Urinary bladder (tissue), 4 donors: Measurements from ENCODE around the gene PCDHA8. TPM values are rescaled to one million over a fixed set of nuclear protein-coding genes. Genes with fewer than 3 reads are reported as not detected.
"Not testable (repeated sequence)": the region's sequence is repeated elsewhere in the genome, so short reads cannot be mapped to it uniquely, and the experiment has no call there.

Experiments used
- DNase-seq: peaks from one replicate; pipeline ENCODE4 v3.0.0-alpha.2; 2015; ENCODE audit errors: extremely low spot score
- H3K27ac ChIP-seq: one replicate; pipeline ENCODE4 v1.5.1; 2013; ENCODE audit warnings: low read depth, mild to moderate bottlenecking, moderate library complexity
- H3K36me3 ChIP-seq: one replicate; pipeline ENCODE4 v1.6.1; 2013; ENCODE audit warnings: mild to moderate bottlenecking, moderate library complexity; ENCODE audit not compliant: insufficient read depth
- H3K4me1 ChIP-seq: one replicate; pipeline ENCODE4 v1.6.1; 2013; ENCODE audit warnings: mild to moderate bottlenecking, moderate library complexity; ENCODE audit not compliant: insufficient read depth
- H3K4me3 ChIP-seq: one replicate; pipeline ENCODE4 v1.5.1; 2013; ENCODE audit warnings: low read depth, low read length
- whole genome bisulfite sequencing: extraction: QIAGEN DNeasy Blood & Tissue Kit; methylation state at CpG from one replicate; pipeline ENCODE4 v1.1.7; 2013; 5-methylcytosine and 5-hydroxymethylcytosine counted together
- polyA plus RNA-seq: library from polyadenylated mRNA; stranded (reverse); fragments of 200-250 nt; gene quantifications from one replicate; pipeline ENCODE4 v1.2.3, GENCODE V29; 2013
- total RNA-seq: library from RNA; depleted of rRNA; stranded (reverse); fragments of >200 nt; gene quantifications from one replicate; pipeline ENCODE4 v1.2.3, GENCODE V29; 2014
- donor health status: healthy with polysubstance abuse.
- donor health status: healthy.

Gene PCDHA8
- 0.21 TPM for total RNA-seq
- 0.06 TPM for polyA plus RNA-seq

DNA sequence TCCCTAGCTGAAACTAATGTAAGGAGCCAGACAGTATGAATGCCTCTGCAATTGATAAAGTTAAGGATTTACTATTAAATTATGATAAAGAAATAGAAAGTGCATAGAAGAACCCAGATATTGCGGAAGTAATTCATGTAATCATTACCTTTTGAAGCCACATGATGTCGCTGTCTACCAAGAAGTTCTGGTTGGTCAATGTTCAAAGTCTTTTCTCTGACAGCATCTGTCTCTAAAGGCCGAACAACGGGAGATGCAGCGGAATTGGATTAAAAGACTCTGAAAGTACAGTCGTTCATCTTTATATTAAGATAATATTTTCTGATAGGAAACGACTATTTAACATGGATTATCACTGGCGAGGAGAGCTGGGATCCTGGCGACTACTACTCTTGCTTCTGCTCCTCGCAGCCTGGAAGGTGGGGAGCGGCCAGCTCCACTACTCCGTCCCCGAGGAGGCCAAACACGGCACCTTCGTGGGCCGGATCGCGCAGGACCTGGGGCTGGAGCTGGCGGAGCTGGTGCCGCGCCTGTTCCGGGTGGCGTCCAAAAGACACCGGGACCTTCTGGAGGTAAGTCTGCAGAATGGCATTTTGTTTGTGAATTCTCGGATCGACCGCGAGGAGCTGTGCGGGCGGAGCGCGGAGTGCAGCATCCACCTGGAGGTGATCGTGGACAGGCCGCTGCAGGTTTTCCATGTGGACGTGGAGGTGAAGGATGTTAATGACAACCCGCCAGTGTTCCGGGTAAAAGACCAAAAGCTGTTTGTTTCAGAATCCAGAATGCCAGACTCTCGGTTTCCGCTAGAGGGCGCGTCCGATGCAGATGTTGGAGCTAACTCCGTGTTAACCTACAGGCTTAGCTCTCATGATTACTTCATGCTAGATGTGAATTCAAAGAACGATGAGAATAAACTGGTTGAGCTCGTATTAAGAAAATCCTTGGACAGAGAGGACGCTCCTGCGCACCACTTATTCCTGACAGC is at the start of gene PCDHA8:
TSS of gene PCDHA8 (plus strand) at position 210 of the 985 bp plus-strand sequence. CDS start at position 345, 135 bp downstream.
- no peak for DNase-seq
- Histone ChIP-seq H3K4me3 (no peak within 1 kb of the TSS), H3K36me3 (no peaks in the 10 kb centered on the region), H3K4me1 (no peaks in the 10 kb centered on the region), H3K27ac (no peak within 1 kb of the TSS)
- WGBS, result 20% methylated on average over 47 of the region's 47 CpGs

DNA sequence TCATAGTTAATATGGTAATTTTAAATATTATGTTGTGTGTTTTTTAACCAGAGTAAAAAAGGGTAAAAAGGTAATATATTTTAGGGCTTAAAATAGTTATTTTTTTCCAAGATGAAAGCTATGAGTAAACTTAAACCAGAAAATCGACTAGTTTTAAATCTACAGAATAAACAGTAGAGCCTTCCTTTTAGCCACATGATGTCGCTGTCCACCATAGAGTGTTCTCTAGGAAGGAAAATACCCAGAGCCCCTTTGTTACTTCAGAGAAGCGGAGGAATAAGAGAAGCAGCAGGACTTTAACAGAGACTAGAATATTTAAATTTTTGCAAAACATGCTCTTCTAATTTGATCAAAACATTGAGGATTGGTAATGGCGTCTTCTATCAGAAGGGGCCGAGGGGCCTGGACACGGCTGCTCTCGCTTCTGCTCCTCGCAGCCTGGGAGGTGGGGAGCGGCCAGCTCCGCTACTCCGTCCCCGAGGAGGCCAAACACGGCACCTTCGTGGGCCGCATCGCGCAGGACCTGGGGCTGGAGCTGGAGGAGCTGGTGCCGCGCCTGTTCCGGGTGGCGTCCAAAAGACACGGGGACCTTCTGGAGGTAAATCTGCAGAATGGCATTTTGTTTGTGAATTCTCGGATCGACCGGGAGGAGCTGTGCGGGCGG is 46.3 kb upstream of the PCDHA8 start, which contains the start of gene PCDHA2:
TSS of gene PCDHA2 (plus strand) at position 258 of the 664 bp plus-strand sequence.
- Histone ChIP-seq H3K27ac (no peak within 1 kb of the TSS), H3K36me3 (no peaks in the 10 kb centered on the region), H3K4me3 (no peak within 1 kb of the TSS), H3K4me1 (no peaks in the 10 kb centered on the region)
- DNase-seq, result no peak
- 21% methylated on average over 27 of the region's 27 CpGs for WGBS

DNA sequence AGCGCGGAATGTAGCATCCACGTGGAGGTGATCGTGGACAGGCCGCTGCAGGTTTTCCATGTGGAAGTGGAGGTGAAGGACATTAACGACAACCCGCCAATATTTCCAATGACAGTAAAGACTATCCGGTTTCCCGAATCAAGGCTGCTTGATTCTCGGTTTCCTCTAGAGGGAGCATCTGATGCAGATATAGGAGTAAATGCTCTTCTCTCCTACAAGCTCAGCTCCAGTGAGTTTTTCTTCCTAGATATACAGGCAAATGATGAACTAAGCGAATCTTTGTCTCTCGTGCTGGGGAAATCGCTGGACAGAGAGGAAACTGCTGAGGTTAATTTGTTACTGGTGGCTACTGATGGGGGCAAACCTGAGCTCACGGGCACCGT is 45.7 kb upstream of the PCDHA8 start:
- H3K4me1 ChIP-seq, result no peaks in the 10 kb centered on the region
- H3K36me3 ChIP-seq, result no peaks in the 10 kb centered on the region
- no peak overlapping the region for H3K27ac ChIP-seq
- no peak for DNase-seq
- WGBS, result 21% methylated on average over 15 of the region's 15 CpGs
- no peak overlapping the region for H3K4me3 ChIP-seq

GRCh38 chr5:140796072-140796717 is 44.8 kb upstream of the PCDHA8 start:
- H3K27ac ChIP-seq, DNase-seq, H3K4me3 ChIP-seq, H3K36me3 ChIP-seq, H3K4me1 ChIP-seq: not testable (repeated sequence)
- WGBS, result 54% methylated on average over 72 of the region's 72 CpGs

GRCh38 chr5:140796718-140797095 is 44.3 kb upstream of the PCDHA8 start:
- WGBS, result 54% methylated on average over 39 of the region's 39 CpGs
- no peak overlapping the region for H3K4me3 ChIP-seq
- no peak for DNase-seq
- H3K36me3 ChIP-seq, result no peaks in the 10 kb centered on the region
- no peak overlapping the region for H3K27ac ChIP-seq
- H3K4me1 ChIP-seq, result no peaks in the 10 kb centered on the region

DNA sequence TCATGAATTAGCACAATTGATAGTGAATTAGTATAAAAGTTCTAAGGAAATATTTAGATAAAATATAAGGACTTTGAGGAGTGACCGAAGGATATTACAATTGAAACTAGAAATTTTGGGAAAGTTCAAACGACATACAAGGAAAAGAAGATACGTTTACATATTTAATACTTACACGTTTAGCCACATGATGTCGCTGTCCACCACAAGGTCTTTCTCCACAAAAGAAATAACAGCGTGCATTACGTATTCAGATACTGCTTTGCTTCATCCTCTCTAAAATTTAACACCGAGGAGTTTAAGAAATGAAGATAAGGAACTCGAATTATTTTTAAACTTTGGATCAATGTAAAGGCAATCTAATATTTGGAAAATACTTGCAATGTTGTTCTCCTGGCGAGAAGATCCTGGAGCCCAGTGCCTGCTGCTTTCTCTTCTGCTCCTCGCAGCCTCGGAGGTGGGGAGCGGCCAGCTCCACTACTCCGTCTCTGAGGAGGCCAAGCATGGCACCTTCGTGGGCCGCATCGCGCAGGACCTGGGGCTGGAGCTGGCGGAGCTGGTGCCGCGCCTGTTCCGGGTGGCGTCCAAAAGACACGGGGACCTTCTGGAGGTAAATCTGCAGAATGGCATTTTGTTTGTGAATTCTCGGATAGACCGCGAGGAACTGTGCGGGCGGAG is 40.0 kb upstream of the PCDHA8 start, which contains the start of gene PCDHA3:
TSS of gene PCDHA3 (plus strand) at position 242 of the 678 bp plus-strand sequence.
- Histone ChIP-seq H3K27ac (no peak within 1 kb of the TSS), H3K4me3 (no peak within 1 kb of the TSS), H3K36me3 (no peaks in the 10 kb centered on the region), H3K4me1 (no peaks in the 10 kb centered on the region)
- DNase-seq, result no peak
- 14% methylated on average over 29 of the region's 29 CpGs for WGBS

DNA sequence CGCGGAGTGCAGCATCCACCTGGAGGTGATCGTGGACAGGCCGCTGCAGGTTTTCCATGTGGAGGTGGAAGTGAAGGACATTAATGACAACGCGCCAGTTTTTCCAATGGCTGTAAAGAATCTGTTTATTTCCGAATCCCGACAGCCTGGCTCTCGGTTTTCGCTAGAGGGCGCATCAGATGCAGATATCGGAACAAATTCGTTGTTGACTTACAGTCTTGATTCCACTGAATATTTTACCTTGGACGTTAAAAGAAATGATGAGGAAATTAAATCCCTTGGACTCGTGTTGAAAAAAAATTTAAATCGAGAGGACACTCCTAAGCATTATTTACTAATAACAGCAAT is 39.5 kb upstream of the PCDHA8 start:
- no peaks in the 10 kb centered on the region for H3K4me1 ChIP-seq
- H3K27ac ChIP-seq, result no peak overlapping the region
- H3K36me3 ChIP-seq, result no peaks in the 10 kb centered on the region
- WGBS, result 13% methylated on average over 16 of the region's 16 CpGs
- no peak for DNase-seq
- H3K4me3 ChIP-seq, result no peak overlapping the region

GRCh38 chr5:140802381-140802780 is 38.6 kb upstream of the PCDHA8 start:
- not testable (repeated sequence) for H3K36me3 ChIP-seq, DNase-seq, H3K4me3 ChIP-seq, H3K27ac ChIP-seq, H3K4me1 ChIP-seq
- WGBS, result 45% methylated on average over 45 of the region's 45 CpGs

DNA sequence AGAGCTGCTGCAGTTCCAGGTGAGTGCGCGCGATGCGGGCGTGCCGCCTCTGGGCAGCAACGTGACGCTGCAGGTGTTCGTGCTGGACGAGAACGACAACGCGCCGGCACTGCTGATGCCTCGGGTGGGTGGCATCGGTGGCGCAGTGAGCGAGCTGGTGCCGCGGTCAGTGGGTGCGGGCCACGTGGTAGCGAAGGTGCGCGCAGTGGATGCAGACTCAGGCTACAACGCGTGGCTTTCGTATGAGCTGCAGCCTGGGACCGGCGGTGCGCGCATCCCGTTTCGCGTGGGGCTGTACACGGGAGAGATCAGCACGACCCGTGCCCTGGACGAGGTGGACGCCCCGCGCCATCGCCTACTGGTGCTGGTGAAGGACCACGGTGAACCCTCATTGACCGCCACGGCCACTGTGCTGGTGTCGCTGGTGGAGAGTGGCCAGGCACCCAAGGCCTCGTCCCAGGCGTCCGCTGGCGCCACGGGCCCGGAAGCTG is 38.2 kb upstream of the PCDHA8 start:
- Histone ChIP-seq H3K27ac (no peak overlapping the region), H3K4me3 (no peak overlapping the region), H3K36me3 (no peaks in the 10 kb centered on the region), H3K4me1 (no peaks in the 10 kb centered on the region)
- WGBS, result 43% methylated on average over 53 of the region's 53 CpGs
- DNase-seq, result no peak

DNA sequence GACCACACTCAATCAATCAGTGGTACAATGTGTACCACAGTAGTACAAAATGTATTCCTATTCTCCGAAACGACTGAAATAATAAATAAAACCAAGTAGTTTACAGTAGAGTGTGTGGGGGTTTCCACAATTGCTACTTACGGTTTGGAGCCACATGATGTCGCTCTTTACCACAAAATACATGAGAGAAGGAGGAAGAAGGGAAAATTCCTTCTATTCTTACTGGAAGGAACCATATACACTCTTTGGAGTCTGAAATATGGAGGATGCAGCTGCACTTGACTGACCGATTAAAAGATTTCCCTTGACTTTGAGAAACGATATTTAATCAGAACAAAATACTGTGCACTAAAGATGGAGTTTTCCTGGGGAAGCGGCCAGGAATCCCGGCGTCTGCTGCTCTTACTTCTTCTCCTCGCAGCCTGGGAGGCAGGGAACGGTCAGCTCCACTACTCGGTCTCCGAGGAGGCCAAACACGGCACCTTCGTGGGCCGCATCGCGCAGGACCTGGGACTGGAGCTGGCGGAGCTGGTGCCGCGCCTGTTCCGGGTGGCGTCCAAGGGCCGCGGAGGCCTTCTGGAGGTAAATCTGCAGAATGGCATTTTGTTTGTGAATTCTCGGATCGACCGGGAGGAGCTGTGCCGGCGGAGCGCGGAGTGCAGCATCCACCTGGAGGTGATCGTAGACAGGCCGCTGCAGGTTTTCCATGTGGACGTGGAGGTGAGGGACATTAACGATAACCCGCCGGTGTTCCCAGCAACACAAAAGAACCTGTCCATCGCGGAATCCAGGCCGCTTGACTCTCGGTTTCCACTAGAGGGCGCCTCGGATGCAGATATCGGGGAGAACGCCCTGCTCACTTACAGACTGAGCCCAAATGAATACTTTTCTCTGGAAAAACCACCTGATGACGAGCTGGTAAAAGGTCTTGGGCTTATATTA is 33.9 kb upstream of the PCDHA8 start, which contains the start of gene PCDHA4:
TSS of gene PCDHA4 (plus strand) at position 235 of the 942 bp plus-strand sequence.
- WGBS, result 14% methylated on average over 38 of the region's 47 CpGs
- H3K4me1 ChIP-seq, result no peaks in the 10 kb centered on the region
- no peak for DNase-seq
- no peaks in the 10 kb centered on the region for H3K36me3 ChIP-seq
- no peak within 1 kb of the TSS for H3K27ac ChIP-seq
- no peak within 1 kb of the TSS for H3K4me3 ChIP-seq

GRCh38 chr5:140808241-140808888 is 32.6 kb upstream of the PCDHA8 start:
- DNase-seq, H3K27ac ChIP-seq, H3K36me3 ChIP-seq, H3K4me3 ChIP-seq, H3K4me1 ChIP-seq: not testable (repeated sequence)
- 59% methylated on average over 62 of the region's 62 CpGs for WGBS

- WGBS, result 65% methylated on average over 43 of the region's 43 CpGs
- no peak for DNase-seq
- Histone ChIP-seq H3K27ac (no peak overlapping the region), H3K4me3 (no peak overlapping the region), H3K4me1 (no peaks in the 10 kb centered on the region), H3K36me3 (no peaks in the 10 kb centered on the region)
These were observed 32.1 kb upstream of the PCDHA8 start for GRCh38 chr5:140808889-140809291.
